K562 (cell line): Measurements from ENCODE around the gene RELL1.

ENCODE experiments used
- ARNT ChIP-seq, 2 experiments: fragments of 450-650 bp; IDR thresholded peaks; 2 replicates each; pipeline ENCODE4 v1.6.1; 2016; ENCODE audit warnings: mild to moderate bottlenecking in 1 of 2
- BRCA1 ChIP-seq, 2 experiments: fragments of 450-650 bp in 1 of 2; sonication (generic) in 1 of 2; formaldehyde crosslinking in 1 of 2; IDR thresholded peaks; 2 replicates each; pipeline versions ENCODE4 v1.5.0 to v1.6.1; 2017 to 2020; ENCODE audit warnings: mild to moderate bottlenecking in 1 of 2, missing genetic modification reagents in 1 of 2
- ESRRB ChIP-seq: fragments of 250-450 bp; sonication (Bioruptor Pico); IDR thresholded peaks from 2 replicates; pipeline ENCODE4 v1.5.0; 2020; ENCODE audit warnings: mild to moderate bottlenecking, moderate library complexity, borderline replicate concordance
- JUND ChIP-seq, 2 experiments: IDR thresholded peaks; 2 replicates in 1 of 2; 3 replicates in 1 of 2; pipeline ENCODE4 v1.6.1; 2011; ENCODE audit warnings: borderline replicate concordance in 2 of 2, low read depth in 2 of 2, low read length in 2 of 2, improper control_type of control experiment in 1 of 2, missing biosample characterization in 1 of 2, missing genetic modification characterization in 1 of 2, missing genetic modification reagents in 1 of 2
- POLR2AphosphoS5 ChIP-seq: IDR thresholded peaks from 2 replicates; pipeline ENCODE4 v1.6.1; 2011; ENCODE audit warnings: mild to moderate bottlenecking, low read depth, low read length, moderate library complexity; ENCODE audit not compliant: control insufficient read depth, insufficient read depth
- SUPT5H ChIP-seq: fragments of 450-650 bp; IDR thresholded peaks from 2 replicates; pipeline ENCODE4 v1.6.1; 2016
- TRIM24 ChIP-seq, 2 experiments: fragments of 450-650 bp; IDR thresholded peaks; 2 replicates each; pipeline ENCODE4 v1.6.1; 2016

GRCh38 chr4:37645736-37646135 is 40.4 kb downstream of the RELL1 start:
- TF ChIP-seq SUPT5H (no peak), ARNT (IDR thresholded peaks at IDR 0.05) (no peak), TRIM24 (IDR thresholded peaks at IDR 0.05) (no peak), BRCA1 (IDR thresholded peaks at IDR 0.05) (no peak), BRCA1 (CRISPR knock-in tag; IDR thresholded peaks at IDR 0.05) (no peak), JUND (IDR thresholded peaks at IDR 0.05; ENCODE audit: borderline replicate concordance, low read depth, low read length) (no peak), JUND (tag; IDR thresholded peaks at IDR 0.05; ENCODE audit: borderline replicate concordance, low read depth, low read length) (no peak), POLR2AphosphoS5 (no peak), ESRRB (CRISPR knock-in tag) (no peak)
